GM12801 (cell line): Measurements from ENCODE around the gene NPAS3.

Experiments
- CTCF ChIP-seq: IDR thresholded peaks from one replicate; pipeline ENCODE4 v1.5.1; 2011; ENCODE audit warnings: control low read depth; ENCODE audit not compliant: insufficient read length; ENCODE audit errors: extremely low read depth

The NPAS3 gene

DNA sequence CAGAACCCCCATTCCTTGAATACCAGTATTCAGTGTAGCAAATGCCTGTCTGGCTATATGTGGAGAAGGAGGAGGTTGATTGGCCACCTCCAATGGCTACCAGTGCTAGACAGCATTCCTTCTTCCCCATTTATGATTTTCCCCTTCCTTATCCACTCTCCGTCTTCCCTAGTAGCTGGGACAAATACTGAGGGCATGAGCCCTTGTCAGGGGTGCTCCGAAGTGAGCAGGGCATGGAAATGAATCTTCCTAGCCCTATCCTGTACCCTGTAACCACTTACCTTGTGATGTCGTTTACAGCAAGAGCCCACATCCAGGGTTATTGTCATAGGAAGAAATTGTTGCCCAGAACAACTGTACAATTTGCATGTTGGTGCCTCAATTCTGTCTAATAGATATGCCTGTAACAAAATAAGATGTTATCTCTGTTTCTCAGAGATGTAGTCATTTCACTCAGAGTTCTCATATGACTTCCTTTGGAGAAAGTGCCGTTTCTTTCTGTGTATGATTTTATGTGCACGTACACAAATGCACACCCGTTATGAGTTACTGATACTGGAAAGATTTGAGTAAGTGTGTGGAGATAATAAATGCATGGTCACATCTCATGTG, 588.5 kb downstream of the NPAS3 start:
- no peak for TF ChIP-seq CTCF

DNA sequence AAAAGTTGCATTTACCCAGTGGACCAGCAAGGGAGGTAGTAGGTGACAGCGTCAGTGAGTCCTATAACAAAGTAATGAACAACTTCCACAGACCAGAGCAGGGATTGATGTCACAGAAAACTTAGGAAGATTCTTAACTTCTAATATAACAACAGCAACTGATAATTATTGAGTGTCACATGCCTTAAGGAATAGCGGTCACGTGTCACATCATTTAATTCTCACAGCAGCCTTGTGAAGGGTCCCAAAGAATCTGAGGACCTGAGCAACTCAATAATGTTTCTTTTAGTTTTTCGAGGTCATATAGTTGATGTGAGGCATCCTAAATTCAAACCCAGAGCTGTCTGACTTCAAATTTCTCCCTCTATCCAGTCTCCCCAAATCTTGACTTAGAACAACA, 590.0 kb downstream of the NPAS3 start:
- no peak for TF ChIP-seq CTCF

DNA sequence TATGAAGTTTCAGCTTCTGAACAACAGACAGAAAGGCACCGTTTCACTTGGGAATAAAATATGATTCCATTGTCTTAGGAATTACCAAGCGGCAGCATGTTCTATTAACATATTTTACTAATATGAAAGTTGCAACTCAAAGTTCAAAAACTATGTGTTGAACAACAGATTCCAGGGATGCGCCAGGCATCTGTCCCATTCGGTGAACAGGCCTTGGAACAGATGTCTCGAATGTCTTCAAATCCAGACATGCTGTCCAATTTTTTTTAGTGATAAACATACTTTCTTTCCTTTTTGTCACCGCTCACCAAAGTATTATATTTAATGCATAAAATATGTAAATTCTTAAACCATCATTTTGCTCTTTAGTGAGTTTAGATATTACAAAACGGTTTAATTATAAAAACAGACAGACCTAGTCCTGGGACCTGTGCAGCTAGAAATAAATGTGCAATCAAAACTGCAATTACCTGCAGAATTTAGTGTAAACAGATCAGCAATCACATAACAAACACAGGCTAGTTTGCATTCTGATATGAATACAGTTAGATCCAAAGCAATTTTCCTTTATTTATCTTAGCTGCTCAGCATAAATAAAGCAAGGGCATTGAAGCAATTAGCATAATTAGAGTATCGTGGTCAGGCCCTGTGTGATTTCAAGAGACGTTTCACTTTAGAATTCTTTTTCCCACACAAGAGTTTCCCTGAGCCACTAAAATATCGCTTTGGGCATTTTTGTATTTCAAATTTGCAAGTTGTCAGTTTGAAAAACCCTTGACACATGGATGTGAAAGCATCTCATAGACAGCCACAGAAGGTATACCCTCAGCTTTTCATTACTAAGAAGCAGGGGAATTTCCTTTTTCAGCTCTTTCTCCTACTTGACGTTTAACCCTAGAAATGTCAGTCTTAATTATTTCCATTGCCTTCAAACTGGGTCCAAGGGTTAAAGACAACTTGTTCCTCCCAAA, 591.4 kb downstream of the NPAS3 start:
- TF ChIP-seq CTCF: no peak

DNA sequence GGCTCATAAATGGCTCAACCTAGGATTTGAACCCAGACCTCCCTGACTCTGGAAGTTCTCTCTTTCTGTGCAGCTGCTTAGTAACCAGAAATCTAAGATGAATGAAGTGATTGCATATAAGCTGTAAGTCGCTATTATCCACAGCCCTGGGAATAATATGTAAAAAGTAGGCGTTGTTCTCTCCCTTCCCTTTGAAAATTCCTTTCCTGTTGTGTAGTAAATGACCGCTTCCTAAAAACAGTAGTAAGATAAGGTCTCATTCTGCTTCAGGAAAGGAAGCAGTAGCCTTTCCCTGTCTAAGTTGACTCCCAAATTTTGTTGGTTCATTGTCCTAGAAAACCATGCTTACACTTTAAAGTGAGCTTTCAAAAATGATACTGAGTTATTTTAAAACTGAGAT, 593.9 kb downstream of the NPAS3 start:
- TF ChIP-seq CTCF: no peak

DNA sequence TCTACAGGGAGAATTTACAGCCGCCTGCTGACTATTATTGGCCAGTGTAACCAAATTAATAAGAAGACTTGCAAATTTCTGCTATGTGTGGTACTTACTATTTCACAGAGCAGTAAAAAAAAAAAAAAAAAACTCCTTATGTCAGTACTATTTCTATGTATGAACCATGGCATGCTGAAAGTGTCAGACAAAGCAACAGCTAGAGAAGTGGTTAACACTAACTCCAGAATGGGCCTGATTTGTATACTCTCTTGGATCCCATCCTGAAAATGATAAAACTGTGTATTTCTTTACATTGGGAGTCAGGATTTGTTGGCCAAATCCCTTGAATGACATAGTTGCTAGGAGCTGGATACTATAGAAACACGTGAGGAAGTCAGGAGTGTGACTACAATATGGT, 595.4 kb downstream of the NPAS3 start:
- no peak for TF ChIP-seq CTCF

- TF ChIP-seq CTCF: no peak
Measured at GRCh38 chr14:33534632-33535031, 596.0 kb downstream of the NPAS3 start.

- TF ChIP-seq CTCF: no peak
Measured at GRCh38 chr14:33539918-33540357, 601.3 kb downstream of the NPAS3 start.
